OCI-LY7 (cell line): ENCODE results near the gene SEMA3F.

ENCODE experiments used
- CTCF ChIP-seq: fragments of 200-600 bp; sonication (generic); conservative IDR thresholded peaks from 2 replicates; pipeline ENCODE4 v1.5.1; 2014; ENCODE audit warnings: mild to moderate bottlenecking, antibody characterized with exemption, low read length, moderate library complexity, mixed read lengths
- EZH2phosphoT487 ChIP-seq: fragments of 200-600 bp; sonication (generic); IDR thresholded peaks from 2 replicates; pipeline ENCODE4 v1.6.1; 2018; ENCODE audit warnings: low read depth, borderline replicate concordance, mild to moderate bottlenecking, mixed run types, antibody characterized with exemption, low read length, moderate library complexity, mixed read lengths

- TF ChIP-seq CTCF (no peak), EZH2phosphoT487 (no peak)
Measured at GRCh38 chr3:50174947-50175524, 19.9 kb downstream of the SEMA3F start.
